Heart right ventricle (tissue), 16 donors: ENCODE results near the gene ABCA13. TPM values are rescaled to one million over a fixed set of nuclear protein-coding genes. Genes with fewer than 3 reads are reported as not detected.

Source experiments
- ATAC-seq, 8 donors: fragments of 200-7000 bp; cut with Tn5 transposase; one replicate each; pipeline ENCODE4 v1.9.1; 2020; ENCODE audit warnings: mild to moderate bottlenecking in 8 of 8, moderate library complexity in 8 of 8, moderate number of reproducible peaks in 1 of 8
- DNase-seq, 2 donors: peaks; one replicate each; pipeline ENCODE4 v3.0.0-alpha.2; 2020
- H3K27ac ChIP-seq, 10 donors: fragments of 200-600 bp; sonication (generic) in 2 of 10; one replicate each; pipeline versions ENCODE4 v1.5.0 to v1.8.0; 2020 to 2022; ENCODE audit warnings: mild to moderate bottlenecking in 3 of 10
- H3K27me3 ChIP-seq, 7 donors: fragments of 200-600 bp; one replicate each; pipeline ENCODE4 v1.8.0; 2021 to 2022; ENCODE audit warnings: mild to moderate bottlenecking in 2 of 7
- H3K36me3 ChIP-seq, 9 donors: fragments of 200-600 bp; sonication (generic) in 1 of 9; one replicate each; pipeline versions ENCODE4 v1.5.0 to v1.8.0; 2020 to 2022; ENCODE audit warnings: mild to moderate bottlenecking in 2 of 9
- H3K4me1 ChIP-seq, 9 donors: fragments of 200-600 bp; sonication (generic) in 1 of 9; one replicate each; pipeline versions ENCODE4 v1.5.0 to v1.8.0; 2020 to 2022; ENCODE audit warnings: mild to moderate bottlenecking in 4 of 9
- H3K4me3 ChIP-seq, 10 donors: fragments of 200-600 bp; sonication (generic) in 2 of 10; one replicate each; pipeline versions ENCODE4 v1.5.0 to v1.8.0; 2020 to 2022; ENCODE audit warnings: mild to moderate bottlenecking in 7 of 10, moderate library complexity in 2 of 10
- H3K9me3 ChIP-seq, 11 donors: fragments of 200-600 bp in 10 of 11; sonication (generic) in 2 of 11; one replicate each; pipeline versions ENCODE4 v1.5.0 to v1.8.0; 2013 to 2022; ENCODE audit warnings: mild to moderate bottlenecking in 2 of 11, control low read depth in 1 of 11, moderate library complexity in 1 of 11
- WGBS, 2 donors: extraction: QIAGEN DNeasy Blood & Tissue Kit; methylation state at CpG; one replicate each; pipeline ENCODE4 v1.1.7; 2013; ENCODE audit warnings: inconsistent platforms in 1 of 2; 5-methylcytosine and 5-hydroxymethylcytosine counted together
- intact Hi-C, 10 donors: fragments of 100-400 bp; cut with DNase I; formaldehyde crosslinking; loops; one replicate each; pipeline versions ENCODE4 v1.11.1 to v1.14.2; 2022
- polyA plus RNA-seq, 2 donors: library from polyadenylated mRNA; stranded (reverse); fragments of 200-250 nt; gene quantifications; one replicate each; pipeline ENCODE4 v1.2.3, GENCODE V29; 2013
- total RNA-seq, 10 donors: library from RNA; stranded (reverse); fragmentation: NEBNext Ultra II Directional in 3 of 10; extraction: Animal tissue kit (Norgen Biotek cat#: 25700) in 3 of 10; gene quantifications; one replicate each; pipeline versions ENCODE4 v1.2.1 to v1.2.4, GENCODE V29; 2021 to 2023
- TF ChIP-seq, protein P1 (sequence below), 9 donors: fragments of 200-600 bp; sonication (generic) in 2 of 9; IDR thresholded peaks; one replicate each; pipeline versions ENCODE4 v1.5.0 to v1.8.0; 2021 to 2022; ENCODE audit warnings: antibody characterized with exemption in 9 of 9, mild to moderate bottlenecking in 5 of 9, moderate library complexity in 1 of 9
- donor health status: Arrhythmogenic right ventricular cardiomyopathy.
- donor health status: ischemic (EF 13 %, LVEDD 7.1; RV severe dilation, severe dysfunction).
- donor health status: healthy with polysubstance abuse.
- donor health status: DM: no; HTN: yes; CAD: no.
- donor health status: DM: no; HTN: no; CAD: no.
- donor health status: ischemic (EF 25% LVEDD 6.9; RV normal size, moderate dysfunction).
- donor health status: ischemic (EF 25% LVEDD 5.7; RV mildly dilated, moderate dysfunction).
- donor health status: healthy.
- donor health status: DM: yes; HTN: yes; CAD: no.
- donor health status: Ischemic cardiomyopathy.
- donor health status: ischemic (EF 35%, LVEDD 5.7; RV mildly dilated, moderate dysfunction).
- donor health status: nonischemic (EF 11% LVEDD 7.7; RV severe dilation, severe dysfunction).
- donor health status: DM: yes; HTN: yes; CAD: no.
- donor health status: PGD.
- donor health status: ischemic (EF 29% LVEDD 5.4; RV normal size, mild dysfunction).
- donor health status: nonischemic (EF 23%, LVEDD 6.1; RV moderate dilation, normal function).

Gene ABCA13
- total and polyA plus RNA-seq, 12 donors, result 0.01 to 0.37 (median 0.06) TPM; not detected in 1

DNA sequence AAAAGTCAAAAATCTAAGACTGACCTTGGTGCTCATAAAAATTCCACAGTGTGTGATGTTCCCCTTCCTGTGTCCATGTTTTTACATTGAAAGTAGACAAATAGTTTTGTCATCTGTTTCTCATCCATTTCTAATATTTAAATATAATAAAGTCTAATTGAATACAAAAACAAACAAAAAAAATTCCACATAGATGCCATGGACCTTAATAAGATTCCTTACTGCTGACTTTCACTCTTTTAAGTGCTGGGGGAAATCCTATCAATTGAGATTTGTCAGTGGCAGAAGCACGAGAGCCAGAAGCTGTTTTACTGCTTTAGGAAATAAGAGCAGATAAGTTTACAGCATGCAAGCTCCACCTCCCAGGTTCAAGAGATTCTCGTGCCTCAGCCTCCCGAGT lies 310.0 kb downstream of the ABCA13 start:
- intact Hi-C loops, result no loop called here
- TF ChIP-seq, protein P1, sequence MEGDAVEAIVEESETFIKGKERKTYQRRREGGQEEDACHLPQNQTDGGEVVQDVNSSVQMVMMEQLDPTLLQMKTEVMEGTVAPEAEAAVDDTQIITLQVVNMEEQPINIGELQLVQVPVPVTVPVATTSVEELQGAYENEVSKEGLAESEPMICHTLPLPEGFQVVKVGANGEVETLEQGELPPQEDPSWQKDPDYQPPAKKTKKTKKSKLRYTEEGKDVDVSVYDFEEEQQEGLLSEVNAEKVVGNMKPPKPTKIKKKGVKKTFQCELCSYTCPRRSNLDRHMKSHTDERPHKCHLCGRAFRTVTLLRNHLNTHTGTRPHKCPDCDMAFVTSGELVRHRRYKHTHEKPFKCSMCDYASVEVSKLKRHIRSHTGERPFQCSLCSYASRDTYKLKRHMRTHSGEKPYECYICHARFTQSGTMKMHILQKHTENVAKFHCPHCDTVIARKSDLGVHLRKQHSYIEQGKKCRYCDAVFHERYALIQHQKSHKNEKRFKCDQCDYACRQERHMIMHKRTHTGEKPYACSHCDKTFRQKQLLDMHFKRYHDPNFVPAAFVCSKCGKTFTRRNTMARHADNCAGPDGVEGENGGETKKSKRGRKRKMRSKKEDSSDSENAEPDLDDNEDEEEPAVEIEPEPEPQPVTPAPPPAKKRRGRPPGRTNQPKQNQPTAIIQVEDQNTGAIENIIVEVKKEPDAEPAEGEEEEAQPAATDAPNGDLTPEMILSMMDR (IDR thresholded peaks at IDR 0.05), result no peak
- peaks cover 0 to 17% (median 0%) of the 10 kb centered on the region in 11 donors for H3K9me3 ChIP-seq
- WGBS, 2 donors, result 54 to 64% methylated on average over 3 of the region's 3 CpGs
- no peaks in the 10 kb centered on the region for H3K36me3 ChIP-seq
- ATAC-seq (no peak), DNase-seq (no peak)
- no peaks in the 10 kb centered on the region for H3K27me3 ChIP-seq
- no peak overlapping the region for H3K4me3 ChIP-seq
- no peak overlapping the region for H3K27ac ChIP-seq
- H3K4me1 ChIP-seq, result no peaks in the 10 kb centered on the region

DNA sequence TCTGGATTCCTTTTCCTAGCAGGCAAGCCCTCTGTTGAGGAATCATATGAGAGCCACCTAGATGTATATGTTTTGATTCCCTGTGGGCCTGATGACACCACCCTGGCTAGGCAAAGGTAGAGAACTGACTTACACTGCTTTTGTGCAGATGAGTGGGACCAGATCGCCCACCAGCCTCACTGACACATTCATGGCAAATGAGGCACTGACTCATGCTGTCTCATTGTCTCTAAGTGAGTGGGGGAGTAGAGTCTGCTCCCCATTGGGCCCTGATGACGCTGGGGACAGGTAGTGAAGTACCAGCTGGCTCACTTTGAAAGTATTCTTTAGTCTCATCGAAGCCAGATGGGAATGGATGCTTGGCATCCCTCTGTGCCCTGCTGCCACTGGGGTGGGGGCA lies 326.3 kb downstream of the ABCA13 start:
- intact Hi-C loops, result no loop called here
- WGBS, 2 donors, result 83 to 87% methylated on average over 3 of the region's 3 CpGs
- Histone ChIP-seq H3K27me3 (no peaks in the 10 kb centered on the region), H3K27ac (no peak overlapping the region), H3K4me1 (no peaks in the 10 kb centered on the region), H3K4me3 (no peak overlapping the region), H3K36me3 (no peaks in the 10 kb centered on the region), H3K9me3 (peaks cover 0 to 18% (median 0%) of the 10 kb centered on the region in 11 donors)
- ATAC-seq (no peak), DNase-seq (no peak)
- TF ChIP-seq, protein P1 (IDR thresholded peaks at IDR 0.05), result no peak

DNA sequence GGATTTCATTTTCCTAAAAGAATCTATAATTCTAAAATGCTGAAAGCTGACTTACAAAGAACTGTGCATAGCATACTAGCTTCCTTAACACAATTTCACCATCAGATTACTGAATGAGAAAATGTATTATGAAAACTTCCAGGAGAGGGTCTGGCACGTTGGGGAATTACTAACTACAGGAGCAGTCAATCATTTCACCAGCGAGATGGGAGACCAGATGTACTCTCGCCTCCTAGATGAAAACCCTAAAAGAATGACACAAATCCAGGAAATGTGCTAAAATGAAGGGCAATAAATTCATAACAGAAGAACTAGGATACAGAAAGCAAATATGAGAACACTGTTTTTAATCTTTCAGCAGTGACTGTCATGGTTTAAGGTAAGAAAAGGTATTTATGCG lies 330.8 kb downstream of the ABCA13 start:
- Histone ChIP-seq H3K9me3 (peaks cover 0 to 7% (median 0%) of the 10 kb centered on the region in 11 donors), H3K27ac (no peak overlapping the region), H3K36me3 (no peaks in the 10 kb centered on the region), H3K4me3 (no peak overlapping the region), H3K4me1 (no peaks in the 10 kb centered on the region), H3K27me3 (no peaks in the 10 kb centered on the region)
- 73 to 80% methylated on average over 4 of the region's 4 CpGs for WGBS, 2 donors
- TF ChIP-seq, protein P1 (IDR thresholded peaks at IDR 0.05), result no peak
- no peak for DNase-seq
- no peak for ATAC-seq
- intact Hi-C loops, result no loop called here

DNA sequence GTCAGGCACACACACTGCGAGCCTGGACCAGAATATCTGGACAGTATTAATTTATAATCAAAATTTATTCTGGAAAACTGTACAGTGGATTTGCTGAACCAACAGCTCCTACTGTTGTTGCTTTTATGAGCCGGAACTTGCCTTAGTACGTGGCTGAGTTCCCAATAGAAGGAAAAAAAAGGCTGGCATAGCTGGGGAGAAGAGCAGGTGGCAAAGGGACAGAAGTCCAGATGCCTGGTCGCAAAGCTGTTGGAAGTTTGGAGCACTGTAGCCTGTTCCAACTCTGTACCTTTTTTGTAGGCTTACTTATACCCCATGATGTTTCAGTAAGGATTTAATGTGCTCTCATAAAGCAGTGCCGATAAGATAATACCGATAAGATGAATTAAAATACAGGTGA lies 333.8 kb downstream of the ABCA13 start:
- no peak overlapping the region for H3K4me3 ChIP-seq
- ATAC-seq, result no peak
- H3K27me3 ChIP-seq, result peaks cover 0 to 2% (median 0%) of the 10 kb centered on the region in 7 donors
- TF ChIP-seq, protein P1 (IDR thresholded peaks at IDR 0.05), result no peak
- WGBS, 2 donors, result 82 to 88% methylated on average over 6 of the region's 6 CpGs
- intact Hi-C loops, result no loop called here
- H3K27ac ChIP-seq, result no peak overlapping the region
- no peak for DNase-seq
- H3K9me3 ChIP-seq, result no peaks in the 10 kb centered on the region
- no peaks in the 10 kb centered on the region for H3K36me3 ChIP-seq
- no peaks in the 10 kb centered on the region for H3K4me1 ChIP-seq
